Lower leg skin (tissue), 4 donors: Measurements from ENCODE around the gene CACNB2. TPM values are rescaled to one million over a fixed set of nuclear protein-coding genes. Genes with fewer than 3 reads are reported as not detected.

Experiments
- DNase-seq, 2 donors: peaks; one replicate each; pipeline ENCODE4 v3.0.0-alpha.2; 2019; ENCODE audit warnings: low spot score in 2 of 2
- H3K4me3 ChIP-seq: fragments of 200-600 bp; sonication (generic); 2 replicates; pipeline ENCODE4 v1.5.1; 2017; ENCODE audit warnings: mild to moderate bottlenecking, low read depth; ENCODE audit not compliant: poor library complexity, severe bottlenecking
- CTCF ChIP-seq, 3 donors: fragments of 450-650 bp; IDR thresholded peaks; one replicate each; pipeline ENCODE4 v1.5.1; 2016; ENCODE audit warnings: antibody characterized with exemption in 3 of 3, mild to moderate bottlenecking in 3 of 3, moderate library complexity in 2 of 3
- POLR2A ChIP-seq, 2 donors: fragments of 450-650 bp; IDR thresholded peaks; one replicate each; pipeline ENCODE4 v1.6.1; 2016 to 2017; ENCODE audit warnings: antibody characterized with exemption in 2 of 2, mild to moderate bottlenecking in 1 of 2, moderate library complexity in 1 of 2
- WGBS, 2 donors: methylation state at CpG; one replicate each; pipeline ENCODE4 v1.1.5; 2018; 5-methylcytosine and 5-hydroxymethylcytosine counted together
- intact Hi-C: fragments of 100-400 bp; cut with DNase I; formaldehyde crosslinking; loops from one replicate; pipeline ENCODE4 v1.15.0; 2023; ENCODE audit warnings: low total_unique reads
- total RNA-seq, 4 donors: library from RNA; depleted of rRNA; stranded (reverse); fragments of >200 nt; gene quantifications; one replicate each; pipeline ENCODE4 v1.1.0, GENCODE V29; 2016

CACNB2 gene
- total RNA-seq, 4 donors from 2014 or later, result 3.6 to 7.6 (median 6.1) TPM

GRCh38 chr10:18195060-18195799 lies 55.0 kb downstream of the CACNB2 start:
- WGBS, 2 donors, result 40 to 53% methylated on average over 9 to 10 of the region's 10 CpGs
- no peak for DNase-seq
- no peak overlapping the region for H3K4me3 ChIP-seq
- no peak for TF ChIP-seq CTCF (IDR thresholded peaks at IDR 0.05)
- no peak for TF ChIP-seq POLR2A (IDR thresholded peaks at IDR 0.05)
- intact Hi-C loops, result no loop called here

- no peak for TF ChIP-seq CTCF (IDR thresholded peaks at IDR 0.05)
- no peak for TF ChIP-seq POLR2A (IDR thresholded peaks at IDR 0.05)
- DNase-seq, result no peak
- H3K4me3 ChIP-seq, result no peak overlapping the region
- WGBS, 2 donors, result 86 to 87% methylated on average over 2 of the region's 2 CpGs
- intact Hi-C loops, result no loop called here
Measured at GRCh38 chr10:18196806-18197550, 56.8 kb downstream of the CACNB2 start.

- TF ChIP-seq CTCF (IDR thresholded peaks at IDR 0.05) (no peak), POLR2A (IDR thresholded peaks at IDR 0.05) (no peak)
Measured at GRCh38 chr10:18197706-18198105, 57.5 kb downstream of the CACNB2 start.

GRCh38 chr10:18201877-18202276 lies 61.7 kb downstream of the CACNB2 start:
- TF ChIP-seq POLR2A (IDR thresholded peaks at IDR 0.05) (no peak), CTCF (IDR thresholded peaks at IDR 0.05) (no peak)
- no peak for DNase-seq
- intact Hi-C loops, result no loop called here
- H3K4me3 ChIP-seq, result no peak overlapping the region

More at GRCh38 chr10:18197706-18198105, 57.5 kb downstream of the CACNB2 start:
- H3K4me3 ChIP-seq, result no peak overlapping the region
- WGBS, 2 donors, result 91 to 95% methylated on average over 2 of the region's 2 CpGs
- no peak for DNase-seq
- intact Hi-C loops, result no loop called here

GRCh38 chr10:18202680-18203460 lies 62.6 kb downstream of the CACNB2 start:
- TF ChIP-seq POLR2A (IDR thresholded peaks at IDR 0.05) (no peak), CTCF (IDR thresholded peaks at IDR 0.05) (no peak)
- WGBS, 2 donors, result 76 to 78% methylated on average over 6 of the region's 6 CpGs
- no peak for DNase-seq
- intact Hi-C loops, result no loop called here
- H3K4me3 ChIP-seq, result no peak overlapping the region
